ENCODE data around the gene CSTF1.
A peak's percentile ranks its signal among the peaks of the same experiment; 100 is the strongest.

CSTF1 gene

DNA sequence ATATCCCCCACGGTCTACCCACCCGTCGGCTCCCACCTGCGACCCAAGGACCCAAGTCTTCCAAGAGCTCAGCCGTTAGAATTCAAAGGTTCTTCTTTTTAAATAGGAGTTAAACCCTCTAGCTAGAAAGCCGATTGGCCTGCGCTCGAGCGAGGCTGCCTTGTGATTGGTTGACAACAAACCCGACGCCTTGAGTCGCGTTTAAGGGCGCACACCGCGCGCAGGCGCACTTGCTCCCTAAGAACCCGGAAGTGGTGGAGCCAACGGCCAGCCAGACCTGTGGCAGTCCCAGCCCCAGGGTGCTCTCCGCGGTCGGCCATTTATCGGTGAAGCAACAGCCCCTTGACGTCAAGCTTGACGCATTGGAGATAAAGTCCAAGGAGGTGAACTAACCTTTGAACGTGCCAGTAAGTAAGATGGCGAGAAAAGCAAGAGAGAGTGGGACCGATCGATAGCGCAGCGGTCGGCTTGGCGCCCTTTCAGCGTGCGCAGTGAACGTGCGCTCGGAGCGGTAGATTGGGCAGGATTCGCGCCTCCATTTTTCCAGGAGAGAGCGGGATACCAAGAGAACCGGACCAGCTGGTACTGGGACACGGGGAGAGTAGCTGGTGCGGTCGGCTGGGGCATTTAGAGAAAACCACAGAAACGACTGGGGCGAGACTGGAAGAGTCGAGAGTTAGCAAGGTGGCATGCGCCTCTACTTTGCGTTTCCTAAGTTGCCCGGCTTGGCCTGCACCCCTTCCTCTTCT is at the start of gene CSTF1, which contains the start of gene AURKA:
TSS of gene CSTF1 (plus strand) at position 514 of the 749 bp plus-strand sequence. CDS start 2,908 bp downstream, outside the sequence.
TSS of gene AURKA (minus strand) at position 84 of the 749 bp plus-strand sequence. CDS start 4,018 bp downstream, outside the sequence.
- no peak for TF ChIP-seq CTCF (IDR thresholded peaks at IDR 0.05; ENCODE audit: low read depth, low read length)
- H3K36me3 ChIP-seq = peaks cover 57% of the 10 kb centered on the region
- H3K27ac ChIP-seq = peak within 1 kb of the TSS; percentile 98
- no peaks in the 10 kb centered on the region for H3K9me3 ChIP-seq (ENCODE audit: severe bottlenecking)
- H3K4me3 ChIP-seq (ENCODE audit: low read depth, low read length) = peak within 1 kb of the TSS; percentile 84
- peak; percentile 99 for DNase-seq
- H3K27me3 ChIP-seq (ENCODE audit: insufficient read depth, low read depth, severe bottlenecking) = no peaks in the 10 kb centered on the region

- Histone ChIP-seq H3K27me3 (ENCODE audit: insufficient read depth, low read depth, severe bottlenecking) (peaks cover 60% of the 10 kb centered on the region), H3K27ac (no peak overlapping the region), H3K4me3 (ENCODE audit: low read depth, low read length) (no peak overlapping the region), H3K36me3 (no peaks in the 10 kb centered on the region), H3K9me3 (ENCODE audit: severe bottlenecking) (no peaks in the 10 kb centered on the region)
- DNase-seq = no peak
- TF ChIP-seq CTCF (IDR thresholded peaks at IDR 0.05; ENCODE audit: low read depth, low read length) = no peak
These were observed 49.7 kb upstream of the CSTF1 start for GRCh38 chr20:56342783-56343182.

- peak; percentile 95 for TF ChIP-seq CTCF (IDR thresholded peaks at IDR 0.05; ENCODE audit: low read depth, low read length)
- Histone ChIP-seq H3K9me3 (ENCODE audit: severe bottlenecking) (no peaks in the 10 kb centered on the region), H3K27me3 (ENCODE audit: insufficient read depth, low read depth, severe bottlenecking) (peaks cover 53% of the 10 kb centered on the region), H3K4me3 (ENCODE audit: low read depth, low read length) (no peak overlapping the region), H3K36me3 (no peaks in the 10 kb centered on the region), H3K27ac (no peak overlapping the region)
- DNase-seq = peak; percentile 64
These were observed 48.5 kb upstream of the CSTF1 start for GRCh38 chr20:56343861-56344381.

DNA sequence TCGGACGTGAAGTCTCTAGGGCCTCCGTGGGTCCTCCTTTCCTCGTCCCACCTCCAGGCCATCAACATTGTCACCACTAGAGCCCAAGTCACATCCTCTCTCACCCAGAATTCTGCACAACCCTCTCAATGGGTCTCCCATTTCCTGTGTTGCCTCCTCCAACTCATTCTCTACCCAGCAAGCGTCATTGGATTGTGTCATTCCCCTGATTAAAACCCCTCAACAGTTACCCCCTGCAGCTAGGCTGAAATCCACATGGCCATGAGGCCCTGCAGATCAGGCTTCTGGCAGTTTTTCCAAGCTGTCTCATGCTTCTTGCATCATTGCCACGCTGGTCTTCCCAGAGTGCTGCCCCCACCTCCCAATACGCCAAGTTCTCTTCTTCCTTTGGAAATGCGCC is 46.5 kb upstream of the CSTF1 start:
- no peak overlapping the region for H3K27ac ChIP-seq
- no peaks in the 10 kb centered on the region for H3K9me3 ChIP-seq (ENCODE audit: severe bottlenecking)
- no peaks in the 10 kb centered on the region for H3K36me3 ChIP-seq
- DNase-seq = no peak
- peaks cover 40% of the 10 kb centered on the region for H3K27me3 ChIP-seq (ENCODE audit: insufficient read depth, low read depth, severe bottlenecking)
- H3K4me3 ChIP-seq (ENCODE audit: low read depth, low read length) = no peak overlapping the region
- no peak for TF ChIP-seq CTCF (IDR thresholded peaks at IDR 0.05; ENCODE audit: low read depth, low read length)

GRCh38 chr20:56347628-56348304 is 44.7 kb upstream of the CSTF1 start:
- H3K9me3 ChIP-seq (ENCODE audit: severe bottlenecking) = no peaks in the 10 kb centered on the region
- peaks cover 24% of the 10 kb centered on the region for H3K27me3 ChIP-seq (ENCODE audit: insufficient read depth, low read depth, severe bottlenecking)
- no peak for TF ChIP-seq CTCF (IDR thresholded peaks at IDR 0.05; ENCODE audit: low read depth, low read length)
- no peak overlapping the region for H3K4me3 ChIP-seq (ENCODE audit: low read depth, low read length)
- H3K36me3 ChIP-seq = no peaks in the 10 kb centered on the region
- no peak overlapping the region for H3K27ac ChIP-seq
- no peak for DNase-seq

Measured in WERI-Rb-1 (cell line).